AG04449 (cell line): ENCODE data around the gene ARHGAP25.

Experiments used
- CTCF ChIA-PET: fragments of 350-600 bp; formaldehyde crosslinking; extraction: SDS; loops from one replicate; lab custom pipeline; 2021; ENCODE audit warnings: antibody characterized with exemption; lab: Yijun Ruan, JAX
- POLR2A ChIA-PET: fragments of 400-600, 350-600 bp; formaldehyde crosslinking; extraction: SDS; loops from one replicate; lab custom pipeline; 2020; ENCODE audit warnings: antibody characterized with exemption, inconsistent platforms; lab: Yijun Ruan, JAX
- DNase-seq: peaks from one replicate; pipeline ENCODE4 v3.0.0-alpha.2; 2010; ENCODE audit warnings: low read depth, low spot score
- H3K4me3 ChIP-seq: 2 replicates; pipeline ENCODE4 v1.5.1; 2011; ENCODE audit warnings: low read depth, mild to moderate bottlenecking, control low read depth, low read length
- CTCF ChIP-seq: IDR thresholded peaks from one replicate; pipeline ENCODE4 v1.5.1; 2011; ENCODE audit warnings: mild to moderate bottlenecking, moderate library complexity, low read length, control low read depth, inconsistent platforms; ENCODE audit not compliant: insufficient read depth; ENCODE audit errors: missing control alignments

The ARHGAP25 gene

DNA sequence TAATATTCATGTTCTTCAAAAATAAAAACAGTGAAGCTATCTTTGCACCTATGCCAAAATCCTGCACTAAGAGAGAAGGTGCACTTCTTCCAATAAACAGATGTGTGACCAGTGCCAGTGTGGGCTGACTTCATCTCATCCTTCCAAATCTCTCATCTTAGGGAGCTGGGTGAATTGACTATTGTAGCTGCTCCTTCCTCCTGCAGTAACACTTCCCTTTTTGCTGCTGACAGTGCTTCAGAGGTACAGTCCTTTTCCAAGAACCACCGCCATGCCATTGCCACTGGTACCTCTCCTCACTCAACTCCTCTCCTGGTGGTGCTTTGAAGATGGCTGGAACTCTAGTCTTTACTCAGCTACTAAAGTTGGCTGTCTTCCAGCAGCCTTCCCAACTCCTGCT, 42.1 kb upstream of the ARHGAP25 start:
- H3K4me3 ChIP-seq: no peak overlapping the region
- DNase-seq: no peak
- no peak for TF ChIP-seq CTCF
- CTCF ChIA-PET: no interaction called here
- POLR2A ChIA-PET: no interaction called here

GRCh38 chr2:68693951-68694350, 40.7 kb upstream of the ARHGAP25 start:
- POLR2A ChIA-PET: no interaction called here
- TF ChIP-seq CTCF: no peak
- DNase-seq: no peak
- H3K4me3 ChIP-seq: no peak overlapping the region
- CTCF ChIA-PET: interaction anchor here (0.7 to 1.5 kb wide), 2 partner anchors 15 to 22 kb away, joined by 3 read pairs; no protein-coding TSS in a partner anchor

- ChIA-PET POLR2A (no interaction called here), CTCF (no interaction called here)
These were observed 38.6 kb upstream of the ARHGAP25 start for GRCh38 chr2:68695971-68696370.

GRCh38 chr2:68696554-68696953, 38.1 kb upstream of the ARHGAP25 start:
- ChIA-PET CTCF (interaction anchor here (1.4 to 1.7 kb wide), 2 partner anchors 13 to 55 kb away, joined by 3 to 7 read pairs; no protein-coding TSS in a partner anchor), POLR2A (no interaction called here)
- TF ChIP-seq CTCF: no peak
- no peak overlapping the region for H3K4me3 ChIP-seq
- DNase-seq: no peak

More at GRCh38 chr2:68695971-68696370, 38.6 kb upstream of the ARHGAP25 start:
- no peak for TF ChIP-seq CTCF
- H3K4me3 ChIP-seq: no peak overlapping the region
- no peak for DNase-seq

DNA sequence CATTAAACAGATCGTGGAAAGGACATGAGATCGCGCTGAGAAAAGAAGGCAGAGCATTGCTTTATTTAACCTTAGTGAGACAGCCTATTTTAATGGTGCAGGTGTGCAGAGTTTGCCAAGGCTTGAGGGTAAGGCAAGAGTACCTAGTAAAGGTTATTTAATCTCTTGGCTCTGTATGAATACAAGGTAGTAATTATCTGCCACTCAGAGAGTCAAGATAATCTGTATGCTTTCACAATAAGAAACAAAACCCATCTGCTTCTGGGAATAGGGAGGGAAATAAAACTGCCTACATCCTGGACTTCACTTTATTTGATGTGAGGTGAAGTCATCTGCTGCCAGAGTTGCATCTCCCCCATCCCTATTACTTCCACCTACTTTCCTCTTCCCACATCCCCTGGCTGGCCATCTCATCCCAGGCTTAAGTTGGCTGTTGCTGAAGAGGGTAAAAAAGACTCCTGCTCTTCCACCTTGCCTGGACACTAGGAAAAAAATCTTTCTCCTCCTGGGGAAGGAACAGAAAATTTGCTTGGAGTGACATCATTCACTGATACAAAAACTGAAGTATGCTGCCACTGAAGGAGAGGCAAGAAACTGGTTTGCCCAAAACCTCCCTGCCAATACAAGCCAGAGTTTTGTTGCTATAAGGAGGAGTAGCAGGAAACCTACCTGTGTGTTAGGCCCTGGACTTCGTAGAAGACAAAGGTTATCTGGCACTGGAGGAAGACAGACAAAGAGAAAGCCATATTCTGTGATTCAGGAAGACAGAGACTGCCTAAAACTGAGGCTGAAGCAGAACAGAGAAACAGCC, 35.8 kb upstream of the ARHGAP25 start:
- ChIA-PET CTCF (interaction anchor here (1.6 to 2.6 kb wide), 2 partner anchors 7 to 10 kb away, joined by 3 to 16 read pairs; no protein-coding TSS in a partner anchor), POLR2A (no interaction called here)
- H3K4me3 ChIP-seq: no peak overlapping the region
- no peak for DNase-seq
- no peak for TF ChIP-seq CTCF

GRCh38 chr2:68700560-68700959, 34.1 kb upstream of the ARHGAP25 start:
- TF ChIP-seq CTCF: no peak
- no peak for DNase-seq
- H3K4me3 ChIP-seq: no peak overlapping the region
- POLR2A ChIA-PET: no interaction called here
- CTCF ChIA-PET: interaction anchor here (1.6 to 2.6 kb wide), 3 partner anchors 8 to 11 kb away, joined by 3 to 16 read pairs (median 4); no protein-coding TSS in a partner anchor
